CD4-positive, alpha-beta memory T cell (primary cell): ENCODE measurements around the gene SRPK3. TPM values are rescaled to one million over a fixed set of nuclear protein-coding genes. Genes with fewer than 3 reads are reported as not detected.

ENCODE experiments used
- CTCF ChIA-PET: fragments of 350-600 bp; sonication (Branson Sonifier 250); formaldehyde crosslinking; loops from one replicate; lab custom pipeline; 2021; ENCODE audit warnings: inconsistent platforms; ENCODE audit not compliant: partially characterized antibody; lab: Charles Lee
- POLR2A ChIA-PET: fragments of 350-600 bp; sonication (Branson Sonifier 250); formaldehyde crosslinking; loops from one replicate; lab custom pipeline; 2021; ENCODE audit not compliant: partially characterized antibody; lab: Charles Lee
- DNase-seq, 5 donors: peaks; one replicate each; pipeline versions ENCODE4 v3.0.0 to v3.0.0-alpha.2; 2020 to 2022; ENCODE audit warnings: mixed read lengths in 1 of 5
- H3K27ac ChIP-seq: one replicate; pipeline ENCODE4 v1.7.0; 2013; ENCODE audit warnings: low read depth, low read length
- H3K27me3 ChIP-seq: 2 replicates; pipeline ENCODE4 v1.7.0; 2013; ENCODE audit warnings: mild to moderate bottlenecking, low read length, moderate library complexity; ENCODE audit not compliant: insufficient read depth
- H3K36me3 ChIP-seq: 2 replicates; pipeline ENCODE4 v1.7.0; 2013; ENCODE audit warnings: mild to moderate bottlenecking, low read length, moderate library complexity; ENCODE audit not compliant: insufficient read depth
- H3K4me1 ChIP-seq: 2 replicates; pipeline ENCODE4 v1.7.0; 2013; ENCODE audit warnings: mild to moderate bottlenecking, low read length, moderate library complexity; ENCODE audit not compliant: insufficient read depth
- H3K4me3 ChIP-seq, 2 donors: one replicate each; pipeline ENCODE4 v1.7.0; 2013; ENCODE audit warnings: low read length in 2 of 2, mild to moderate bottlenecking in 1 of 2
- H3K9me3 ChIP-seq, 2 donors: one replicate each; pipeline ENCODE4 v1.7.0; 2013; ENCODE audit warnings: low read length in 2 of 2, control low read depth in 1 of 2; ENCODE audit not compliant: control insufficient read depth in 1 of 2
- H3K27ac Mint-ChIP-seq, 7 donors: one replicate each; pipeline ENCODE4 v1.8.0; 2020 to 2021; ENCODE audit warnings: mixed read lengths in 7 of 7, mild to moderate bottlenecking in 6 of 7, inconsistent platforms in 3 of 7, moderate library complexity in 3 of 7
- H3K27me3 Mint-ChIP-seq, 2 donors: one replicate each; pipeline ENCODE4 v1.8.0; 2020 to 2021; ENCODE audit warnings: mixed read lengths in 2 of 2
- H3K36me3 Mint-ChIP-seq, 2 donors: one replicate each; pipeline ENCODE4 v1.8.0; 2020 to 2021; ENCODE audit warnings: mixed read lengths in 2 of 2, inconsistent platforms in 1 of 2, mild to moderate bottlenecking in 1 of 2
- H3K4me1 Mint-ChIP-seq, 4 donors: one replicate each; pipeline ENCODE4 v1.8.0; 2020 to 2021; ENCODE audit warnings: mixed read lengths in 4 of 4, mild to moderate bottlenecking in 1 of 4
- H3K4me3 Mint-ChIP-seq, 8 donors: one replicate each; pipeline ENCODE4 v1.8.0; 2020 to 2021; ENCODE audit warnings: mixed read lengths in 8 of 8, mild to moderate bottlenecking in 7 of 8, moderate library complexity in 6 of 8, inconsistent platforms in 3 of 8
- H3K9me3 Mint-ChIP-seq, 8 donors: one replicate each; pipeline ENCODE4 v1.8.0; 2020 to 2021; ENCODE audit warnings: mixed read lengths in 8 of 8, mild to moderate bottlenecking in 5 of 8, inconsistent platforms in 3 of 8, moderate library complexity in 1 of 8
- intact Hi-C: fragments of 100-400 bp; cut with micrococcal nuclease; formaldehyde crosslinking; loops from one replicate; pipeline ENCODE4 v1.15.1; 2023
- polyA plus RNA-seq, 2 donors: library from polyadenylated mRNA; unstranded; fragments of 300-500 nt; fragmentation: Illumina TruSeq; gene quantifications; one replicate each; pipeline ENCODE4 v1.2.3, GENCODE V29; 2021
- total RNA-seq, 2 experiments: library from RNA; stranded (reverse); gene quantifications; one replicate each; pipeline ENCODE4 v1.2.3, GENCODE V29; 2021

SRPK3 gene
- total and polyA plus RNA-seq, 4 experiments from 2014 or later, result not detected

GRCh38 chrX:153825042-153825441 is 44.2 kb downstream of the SRPK3 start:
- Histone ChIP-seq H3K9me3 (no peaks in the 10 kb centered on the region), H3K27ac (no peak overlapping the region), H3K27me3 (no peaks in the 10 kb centered on the region), H3K36me3 (no peaks in the 10 kb centered on the region), H3K4me3 (no peak overlapping the region), H3K4me1 (peaks cover 53% of the 10 kb centered on the region)
- intact Hi-C loops, result loop anchor here (10.0 kb wide), 1 partner anchor 60 kb away; the partner anchor contains the start of gene L1CAM
- ChIA-PET CTCF (no interaction called here), POLR2A (no interaction called here)
- Mint-ChIP-seq H3K4me3 (peak overlapping the region in 1 of 8 donors; percentile 24), H3K36me3 (no peaks in the 10 kb centered on the region), H3K9me3 (no peaks in the 10 kb centered on the region), H3K4me1 (peaks cover 33 to 69% (median 52%) of the 10 kb centered on the region in 4 donors), H3K27ac (no peak overlapping the region), H3K27me3 (no peaks in the 10 kb centered on the region)
- DNase-seq, result no peak

- Mint-ChIP-seq H3K4me3 (peak overlapping the region in 5 of 8 donors; percentile 4 to 70 (median 39)), H3K36me3 (no peaks in the 10 kb centered on the region), H3K4me1 (peaks cover 27 to 59% (median 39%) of the 10 kb centered on the region in 4 donors), H3K27me3 (no peaks in the 10 kb centered on the region), H3K9me3 (no peaks in the 10 kb centered on the region), H3K27ac (peak overlapping the region in 4 of 7 donors; percentile 37 to 85 (median 76))
- H3K4me3 ChIP-seq, result no peak overlapping the region
- no peaks in the 10 kb centered on the region for H3K27me3 ChIP-seq
- H3K36me3 ChIP-seq, result no peaks in the 10 kb centered on the region
- H3K4me1 ChIP-seq, result peaks cover 35% of the 10 kb centered on the region
- DNase-seq, result no peak
- POLR2A ChIA-PET, result no interaction called here
- no peak overlapping the region for H3K27ac ChIP-seq
- intact Hi-C loops, result loop anchor here (10.0 kb wide), 1 partner anchor 58 kb away; the partner anchor contains the start of gene L1CAM
- CTCF ChIA-PET, result no interaction called here
- no peaks in the 10 kb centered on the region for H3K9me3 ChIP-seq
These were observed 46.2 kb downstream of the SRPK3 start for GRCh38 chrX:153827016-153827415.

GRCh38 chrX:153827903-153828302 is 47.1 kb downstream of the SRPK3 start:
- ChIA-PET POLR2A (interaction anchor here (1.1 to 1.5 kb wide), 2 partner anchors 99 to 100 kb away, joined by 3 read pairs; no protein-coding TSS in a partner anchor), CTCF (interaction anchor here (0.8 kb wide), 1 partner anchor 102 kb away, joined by 3 read pairs; no protein-coding TSS in a partner anchor)
- Histone ChIP-seq H3K4me3 (no peak overlapping the region), H3K36me3 (no peaks in the 10 kb centered on the region), H3K4me1 (peaks cover 27% of the 10 kb centered on the region), H3K27ac (no peak overlapping the region), H3K9me3 (no peaks in the 10 kb centered on the region), H3K27me3 (no peaks in the 10 kb centered on the region)
- peak overlapping the region in 4 of 7 donors; percentile 66 to 83 (median 80) for H3K27ac Mint-ChIP-seq
- peaks cover 20 to 53% (median 31%) of the 10 kb centered on the region in 4 donors for H3K4me1 Mint-ChIP-seq
- peak overlapping the region in 6 of 8 donors; percentile 10 to 70 (median 36) for H3K4me3 Mint-ChIP-seq
- no peak for DNase-seq
- intact Hi-C loops, result loop anchor here (10.0 kb wide), 1 partner anchor 57 kb away; the partner anchor contains the start of gene L1CAM
- no peaks in the 10 kb centered on the region for H3K9me3 Mint-ChIP-seq
- H3K36me3 Mint-ChIP-seq, result no peaks in the 10 kb centered on the region
- H3K27me3 Mint-ChIP-seq, result no peaks in the 10 kb centered on the region

GRCh38 chrX:153828308-153828707 is 47.5 kb downstream of the SRPK3 start:
- POLR2A ChIA-PET, result interaction anchor here (1.1 to 1.5 kb wide), 2 partner anchors 99 to 100 kb away, joined by 3 read pairs; no protein-coding TSS in a partner anchor
- CTCF ChIA-PET, result interaction anchor here (0.8 kb wide), 1 partner anchor 101 kb away, joined by 3 read pairs; no protein-coding TSS in a partner anchor
- Mint-ChIP-seq H3K27me3 (no peaks in the 10 kb centered on the region), H3K36me3 (no peaks in the 10 kb centered on the region), H3K4me3 (peak overlapping the region in 5 of 8 donors; percentile 34 to 45 (median 36)), H3K4me1 (peaks cover 20 to 53% (median 31%) of the 10 kb centered on the region in 4 donors), H3K27ac (peak overlapping the region in 1 of 7 donors; percentile 66), H3K9me3 (no peaks in the 10 kb centered on the region)
- no peaks in the 10 kb centered on the region for H3K36me3 ChIP-seq
- no peaks in the 10 kb centered on the region for H3K27me3 ChIP-seq
- H3K4me1 ChIP-seq, result peaks cover 27% of the 10 kb centered on the region
- intact Hi-C loops, result loop anchor here (10.0 kb wide), 1 partner anchor 56 kb away; the partner anchor contains the start of gene L1CAM
- H3K9me3 ChIP-seq, result no peaks in the 10 kb centered on the region
- H3K4me3 ChIP-seq, result no peak overlapping the region
- no peak for DNase-seq
- H3K27ac ChIP-seq, result no peak overlapping the region

GRCh38 chrX:153828723-153829548 is 48.1 kb downstream of the SRPK3 start:
- Mint-ChIP-seq H3K9me3 (no peaks in the 10 kb centered on the region), H3K4me3 (peak overlapping the region; percentile 62 to 83 (median 76)), H3K27ac (peak overlapping the region in 6 of 7 donors; percentile 48 to 73 (median 67)), H3K36me3 (no peaks in the 10 kb centered on the region), H3K4me1 (peaks cover 16 to 48% (median 27%) of the 10 kb centered on the region in 4 donors), H3K27me3 (no peaks in the 10 kb centered on the region)
- intact Hi-C loops, result loop anchor here (10.0 kb wide), 1 partner anchor 56 kb away; the partner anchor contains the start of gene L1CAM
- Histone ChIP-seq H3K4me1 (peaks cover 23% of the 10 kb centered on the region), H3K36me3 (no peaks in the 10 kb centered on the region), H3K27ac (no peak overlapping the region), H3K27me3 (no peaks in the 10 kb centered on the region), H3K4me3 (peak overlapping the region in 1 of 2 donors; percentile 35), H3K9me3 (no peaks in the 10 kb centered on the region)
- CTCF ChIA-PET, result no interaction called here
- POLR2A ChIA-PET, result interaction anchor here (1.1 to 1.5 kb wide), 2 partner anchors 98 to 99 kb away, joined by 3 read pairs; no protein-coding TSS in a partner anchor
- no peak for DNase-seq

- peak overlapping the region in 6 of 7 donors; percentile 48 to 73 (median 67) for H3K27ac Mint-ChIP-seq
- POLR2A ChIA-PET, result no interaction called here
- H3K27ac ChIP-seq, result no peak overlapping the region
These were observed 48.6 kb downstream of the SRPK3 start for GRCh38 chrX:153829549-153829798.

More at GRCh38 chrX:153829549-153829798, 48.6 kb downstream of the SRPK3 start:
- H3K36me3 ChIP-seq, result no peaks in the 10 kb centered on the region
- H3K9me3 ChIP-seq, result no peaks in the 10 kb centered on the region
- H3K27me3 ChIP-seq, result no peaks in the 10 kb centered on the region
- no peaks in the 10 kb centered on the region for H3K9me3 Mint-ChIP-seq
- intact Hi-C loops, result loop anchor here (10.0 kb wide), 1 partner anchor 55 kb away; the partner anchor contains the start of gene L1CAM
- no peaks in the 10 kb centered on the region for H3K27me3 Mint-ChIP-seq
- no peak for DNase-seq
- H3K4me3 ChIP-seq, result peak overlapping the region in 1 of 2 donors; percentile 35
- H3K36me3 Mint-ChIP-seq, result no peaks in the 10 kb centered on the region
- peak overlapping the region; percentile 62 to 83 (median 76) for H3K4me3 Mint-ChIP-seq
- H3K4me1 Mint-ChIP-seq, result peaks cover 15 to 42% (median 23%) of the 10 kb centered on the region in 4 donors
- CTCF ChIA-PET, result no interaction called here
- H3K4me1 ChIP-seq, result peaks cover 21% of the 10 kb centered on the region
